Mesenchymal stem cell (in vitro differentiated cells and primary cell): Measurements from ENCODE around the gene LTB. TPM values are rescaled to one million over a fixed set of nuclear protein-coding genes. Genes with fewer than 3 reads are reported as not detected.

Experiments used
- DNase-seq: peaks from one replicate; pipeline ENCODE4 v3.0.0-alpha.2; 2013
- H2AFZ ChIP-seq: one replicate; pipeline ENCODE4 v1.6.1; 2013; ENCODE audit warnings: low read depth, mild to moderate bottlenecking, control low read depth, inconsistent platforms, low read length, moderate library complexity
- H2AK5ac ChIP-seq: 2 replicates; pipeline ENCODE4 v1.6.1; 2013; ENCODE audit warnings: low read length, moderate library complexity, mild to moderate bottlenecking, inconsistent platforms; ENCODE audit not compliant: severe bottlenecking
- H2BK120ac ChIP-seq: one replicate; pipeline ENCODE4 v1.6.1; 2013; ENCODE audit warnings: low read depth, mild to moderate bottlenecking, inconsistent platforms, low read length, moderate library complexity
- H2BK12ac ChIP-seq, 2 experiments: one replicate each; pipeline ENCODE4 v1.6.1; 2013; ENCODE audit warnings: inconsistent platforms in 2 of 2, low read length in 2 of 2, mild to moderate bottlenecking in 2 of 2, moderate library complexity in 2 of 2, control low read depth in 1 of 2
- H2BK15ac ChIP-seq: one replicate; pipeline ENCODE4 v1.6.1; 2013; ENCODE audit warnings: mild to moderate bottlenecking, low read depth, inconsistent platforms; ENCODE audit not compliant: poor library complexity, severe bottlenecking
- H2BK5ac ChIP-seq: 2 replicates; pipeline ENCODE4 v1.6.1; 2013; ENCODE audit warnings: low read depth, mild to moderate bottlenecking, low read length, control low read depth, inconsistent platforms; ENCODE audit not compliant: poor library complexity, severe bottlenecking
- H3K14ac ChIP-seq, 2 experiments: one replicate each; pipeline ENCODE4 v1.6.1; 2013; ENCODE audit warnings: inconsistent platforms in 2 of 2, low read length in 2 of 2, control low read depth in 1 of 2, mild to moderate bottlenecking in 1 of 2, moderate library complexity in 1 of 2
- H3K18ac ChIP-seq, 2 experiments: one replicate each; pipeline ENCODE4 v1.6.1; 2013; ENCODE audit warnings: inconsistent platforms in 2 of 2, low read length in 2 of 2, control low read depth in 1 of 2, low read depth in 1 of 2, mild to moderate bottlenecking in 1 of 2
- H3K23ac ChIP-seq, 2 experiments: one replicate each; pipeline ENCODE4 v1.6.1; 2013; ENCODE audit warnings: inconsistent platforms in 2 of 2, low read length in 2 of 2, mild to moderate bottlenecking in 2 of 2, moderate library complexity in 2 of 2, control low read depth in 1 of 2
- H3K27ac ChIP-seq: 2 replicates; pipeline ENCODE4 v1.5.1; 2013; ENCODE audit warnings: mild to moderate bottlenecking, moderate library complexity, low read length, control low read depth, inconsistent platforms; ENCODE audit not compliant: poor library complexity, severe bottlenecking
- H3K27me3 ChIP-seq, 2 experiments: 2 replicates each; pipeline versions ENCODE4 v1.6.1 to v1.7.0; 2013; ENCODE audit warnings: low read length in 2 of 2, mild to moderate bottlenecking in 2 of 2, moderate library complexity in 2 of 2, control low read depth in 1 of 2, inconsistent platforms in 1 of 2; ENCODE audit not compliant: control insufficient read depth in 1 of 2, insufficient read depth in 1 of 2
- H3K36me3 ChIP-seq, 2 experiments: 2 replicates each; pipeline versions ENCODE4 v1.6.1 to v1.7.0; 2013; ENCODE audit warnings: low read length in 2 of 2, control low read depth in 1 of 2, inconsistent platforms in 1 of 2, low read depth in 1 of 2, mild to moderate bottlenecking in 1 of 2; ENCODE audit not compliant: insufficient read depth in 2 of 2, control insufficient read depth in 1 of 2
- H3K4ac ChIP-seq, 2 experiments: one replicate each; pipeline ENCODE4 v1.6.1; 2013; ENCODE audit warnings: inconsistent platforms in 2 of 2, low read length in 2 of 2, mild to moderate bottlenecking in 2 of 2, moderate library complexity in 2 of 2, control low read depth in 1 of 2, low read depth in 1 of 2
- H3K4me1 ChIP-seq: 2 replicates; pipeline ENCODE4 v1.6.1; 2013; ENCODE audit warnings: low read depth, low read length, control low read depth; ENCODE audit not compliant: control insufficient read depth, insufficient read depth
- H3K4me2 ChIP-seq: 2 replicates; pipeline ENCODE4 v1.6.1; 2013; ENCODE audit warnings: low read length, mild to moderate bottlenecking, inconsistent platforms; ENCODE audit not compliant: poor library complexity, severe bottlenecking
- H3K4me3 ChIP-seq, 2 experiments: 2 replicates each; pipeline versions ENCODE4 v1.5.1 to v1.7.0; 2013; ENCODE audit warnings: low read length in 2 of 2, mild to moderate bottlenecking in 2 of 2, control low read depth in 1 of 2, low read depth in 1 of 2; ENCODE audit not compliant: insufficient read depth in 1 of 2
- H3K79me1 ChIP-seq: replicated peaks from 2 replicates; pipeline ENCODE4 v1.6.1; 2013; ENCODE audit warnings: mild to moderate bottlenecking, control low read depth, low read length, inconsistent platforms; ENCODE audit not compliant: poor library complexity, severe bottlenecking
- H3K9ac ChIP-seq: 2 replicates; pipeline ENCODE4 v1.7.0; 2013; ENCODE audit warnings: mild to moderate bottlenecking, low read length, moderate library complexity
- H3K9me3 ChIP-seq: 2 replicates; pipeline ENCODE4 v1.7.0; 2013; ENCODE audit warnings: mild to moderate bottlenecking, low read length; ENCODE audit not compliant: control insufficient read depth
- H4K8ac ChIP-seq: one replicate; pipeline ENCODE4 v1.6.1; 2013; ENCODE audit warnings: inconsistent platforms, mild to moderate bottlenecking, low read length, moderate library complexity
- H4K91ac ChIP-seq: one replicate; pipeline ENCODE4 v1.6.1; 2013; ENCODE audit warnings: mild to moderate bottlenecking, low read length, inconsistent platforms
- WGBS: methylation state at CpG from one replicate; pipeline ENCODE4 v1.1.7; 2013; ENCODE audit warnings: mixed read lengths; 5-methylcytosine and 5-hydroxymethylcytosine counted together
- polyA plus RNA-seq, 2 experiments: library from polyadenylated mRNA; stranded (reverse); fragments of 200-250 nt; gene quantifications; one replicate each; pipeline ENCODE4 v1.2.3, GENCODE V29; 2013

LTB gene, protein sequence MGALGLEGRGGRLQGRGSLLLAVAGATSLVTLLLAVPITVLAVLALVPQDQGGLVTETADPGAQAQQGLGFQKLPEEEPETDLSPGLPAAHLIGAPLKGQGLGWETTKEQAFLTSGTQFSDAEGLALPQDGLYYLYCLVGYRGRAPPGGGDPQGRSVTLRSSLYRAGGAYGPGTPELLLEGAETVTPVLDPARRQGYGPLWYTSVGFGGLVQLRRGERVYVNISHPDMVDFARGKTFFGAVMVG
- 0.35 TPM for polyA plus RNA-seq (2013, experiment 1 of 2)
- 0.05 TPM for polyA plus RNA-seq (2013, experiment 2 of 2)

- peak within 1 kb of the TSS; percentile 64 for H3K4me2 ChIP-seq
- H4K91ac ChIP-seq, result no peak within 1 kb of the TSS
- H2BK5ac ChIP-seq, result no peak within 1 kb of the TSS
- H2BK15ac ChIP-seq, result no peak within 1 kb of the TSS
- 88% methylated on average over 1 of the region's 3 CpGs for WGBS
- H3K4ac ChIP-seq, result peak within 1 kb of the TSS; percentile 85 to 87
- no peak for DNase-seq
- no peak within 1 kb of the TSS for H2BK120ac ChIP-seq
- H3K27me3 ChIP-seq, result peaks cover 0 to 8% of the 10 kb centered on the region in 2 experiments
- peak within 1 kb of the TSS; percentile 78 to 97 for H3K4me3 ChIP-seq
- H3K9me3 ChIP-seq, result no peaks in the 10 kb centered on the region
- H2AK5ac ChIP-seq, result peak within 1 kb of the TSS; percentile 27
- no peaks in the 10 kb centered on the region for H3K36me3 ChIP-seq
- peak within 1 kb of the TSS; percentile 97 for H4K8ac ChIP-seq
- H3K79me1 ChIP-seq, result peaks cover 10% of the 10 kb centered on the region
- H3K18ac ChIP-seq, result peak within 1 kb of the TSS; percentile 11 to 95
- H3K14ac ChIP-seq, result peak within 1 kb of the TSS in 1 of 2 experiments; percentile 95
- peaks cover 24% of the 10 kb centered on the region for H3K4me1 ChIP-seq
- peak within 1 kb of the TSS in 1 of 2 experiments; percentile 87 for H3K23ac ChIP-seq
- H3K9ac ChIP-seq, result peak within 1 kb of the TSS; percentile 94
- H2BK12ac ChIP-seq, result peak within 1 kb of the TSS in 1 of 2 experiments; percentile 55
- peak within 1 kb of the TSS; percentile 87 for H2AFZ ChIP-seq
- no peak within 1 kb of the TSS for H3K27ac ChIP-seq
These were observed at the start of gene LTB for GRCh38 chr6:31582230-31582643. Gene LTB, minus strand, starts transcription at chr6:31582424. Its CDS starts 7 bp downstream, at chr6:31582417.

GRCh38 chr6:31631681-31632278 lies 49.6 kb upstream of the LTB start:
- no peaks in the 10 kb centered on the region for H3K27me3 ChIP-seq
- H2AK5ac ChIP-seq, result no peak overlapping the region
- H2BK120ac ChIP-seq, result no peak overlapping the region
- H4K8ac ChIP-seq, result no peak overlapping the region
- no peak overlapping the region for H3K14ac ChIP-seq
- peaks cover 21% of the 10 kb centered on the region for H3K79me1 ChIP-seq
- no peaks in the 10 kb centered on the region for H3K4me1 ChIP-seq
- H3K23ac ChIP-seq, result no peak overlapping the region
- DNase-seq, result no peak
- no peak overlapping the region for H3K27ac ChIP-seq
- H4K91ac ChIP-seq, result no peak overlapping the region
- peaks cover 97 to 100% of the 10 kb centered on the region in 2 experiments for H3K36me3 ChIP-seq
- H3K18ac ChIP-seq, result no peak overlapping the region
- no peak overlapping the region for H2BK5ac ChIP-seq
- H2BK12ac ChIP-seq, result no peak overlapping the region
- WGBS, result 98% methylated on average over 31 of the region's 32 CpGs
- no peak overlapping the region for H2AFZ ChIP-seq
- H3K4ac ChIP-seq, result no peak overlapping the region
- H3K4me3 ChIP-seq, result no peak overlapping the region
- no peak overlapping the region for H3K4me2 ChIP-seq
- H3K9ac ChIP-seq, result no peak overlapping the region
- no peak overlapping the region for H2BK15ac ChIP-seq
- no peaks in the 10 kb centered on the region for H3K9me3 ChIP-seq

DNA sequence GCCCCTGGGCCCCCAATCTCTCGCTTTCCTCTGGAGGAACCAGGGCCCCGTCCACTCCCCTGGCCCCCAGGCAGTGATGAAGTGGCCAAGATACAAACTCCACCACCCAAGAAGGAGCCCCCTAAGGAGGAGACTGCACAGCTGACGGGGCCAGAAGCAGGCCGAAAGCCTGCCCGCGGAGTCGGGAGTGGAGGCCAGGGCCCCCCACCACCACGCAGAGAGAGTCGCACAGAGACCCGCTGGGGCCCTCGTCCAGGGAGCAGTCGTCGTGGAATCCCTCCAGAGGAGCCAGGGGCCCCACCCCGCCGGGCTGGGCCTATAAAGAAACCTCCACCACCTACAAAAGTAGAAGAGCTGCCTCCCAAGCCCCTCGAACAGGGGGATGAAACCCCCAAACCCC lies 49.0 kb upstream of the LTB start:
- no peak overlapping the region for H3K23ac ChIP-seq
- no peaks in the 10 kb centered on the region for H3K27me3 ChIP-seq
- H2BK12ac ChIP-seq, result no peak overlapping the region
- H3K79me1 ChIP-seq, result peaks cover 21% of the 10 kb centered on the region
- no peak for DNase-seq
- H2BK120ac ChIP-seq, result no peak overlapping the region
- no peak overlapping the region for H3K14ac ChIP-seq
- H3K4me3 ChIP-seq, result no peak overlapping the region
- no peak overlapping the region for H2AK5ac ChIP-seq
- no peak overlapping the region for H2BK5ac ChIP-seq
- no peak overlapping the region for H2AFZ ChIP-seq
- H3K18ac ChIP-seq, result no peak overlapping the region
- H4K91ac ChIP-seq, result no peak overlapping the region
- H3K4me1 ChIP-seq, result no peaks in the 10 kb centered on the region
- no peak overlapping the region for H2BK15ac ChIP-seq
- no peak overlapping the region for H3K9ac ChIP-seq
- H3K36me3 ChIP-seq, result peaks cover 96 to 100% of the 10 kb centered on the region in 2 experiments
- no peak overlapping the region for H3K4ac ChIP-seq
- 96% methylated on average over 16 of the region's 16 CpGs for WGBS
- no peaks in the 10 kb centered on the region for H3K9me3 ChIP-seq
- H3K27ac ChIP-seq, result no peak overlapping the region
- H4K8ac ChIP-seq, result no peak overlapping the region
- no peak overlapping the region for H3K4me2 ChIP-seq

DNA sequence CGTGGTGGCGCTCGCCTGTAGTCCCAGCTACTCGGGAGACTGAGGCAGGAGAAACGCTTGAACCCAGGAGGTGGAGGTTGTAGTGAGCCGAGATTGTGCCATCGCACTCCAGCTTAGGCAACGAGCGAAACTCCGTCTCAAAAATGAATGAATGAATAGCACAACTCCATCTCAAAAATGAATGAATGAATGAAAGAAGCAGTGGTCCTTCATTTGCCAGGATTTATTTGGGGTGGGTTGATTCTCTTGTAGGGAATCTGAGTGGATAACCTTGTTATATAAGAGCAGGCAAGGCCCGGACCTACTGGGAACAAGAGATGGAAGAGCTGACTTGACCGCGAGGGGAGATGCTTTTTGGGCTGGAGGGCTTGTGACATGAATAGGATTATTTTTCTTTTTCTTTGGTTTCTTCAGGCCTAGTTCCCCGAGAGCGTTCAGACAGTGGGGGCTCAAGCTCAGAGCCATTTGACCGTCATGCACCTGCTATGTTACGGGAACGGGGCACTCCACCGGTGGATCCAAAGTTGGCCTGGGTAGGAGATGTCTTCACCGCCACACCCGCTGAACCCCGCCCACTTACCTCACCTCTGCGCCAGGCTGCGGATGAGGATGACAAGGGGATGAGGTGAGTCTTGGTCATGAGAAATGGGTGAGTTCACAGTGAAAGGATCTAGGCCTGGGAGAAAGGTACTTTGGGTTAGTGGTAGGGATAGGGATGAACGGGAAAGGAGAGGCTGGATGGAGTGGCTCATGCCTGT lies 48.1 kb upstream of the LTB start:
- no peak overlapping the region for H2AFZ ChIP-seq
- no peak overlapping the region for H4K91ac ChIP-seq
- no peak overlapping the region for H3K14ac ChIP-seq
- no peak overlapping the region for H2BK5ac ChIP-seq
- H3K27ac ChIP-seq, result no peak overlapping the region
- H3K9me3 ChIP-seq, result no peaks in the 10 kb centered on the region
- H3K4ac ChIP-seq, result no peak overlapping the region
- H2AK5ac ChIP-seq, result no peak overlapping the region
- H3K4me3 ChIP-seq, result no peak overlapping the region
- H3K23ac ChIP-seq, result no peak overlapping the region
- no peak overlapping the region for H2BK12ac ChIP-seq
- no peak overlapping the region for H2BK15ac ChIP-seq
- WGBS, result 98% methylated on average over 25 of the region's 25 CpGs
- H3K27me3 ChIP-seq, result no peaks in the 10 kb centered on the region
- H3K79me1 ChIP-seq, result peaks cover 20% of the 10 kb centered on the region
- no peak overlapping the region for H3K4me2 ChIP-seq
- DNase-seq, result no peak
- H4K8ac ChIP-seq, result no peak overlapping the region
- H3K36me3 ChIP-seq, result peaks cover 96 to 100% of the 10 kb centered on the region in 2 experiments
- no peak overlapping the region for H2BK120ac ChIP-seq
- no peaks in the 10 kb centered on the region for H3K4me1 ChIP-seq
- peak overlapping the region; percentile 41 for H3K9ac ChIP-seq
- H3K18ac ChIP-seq, result no peak overlapping the region
